Retinal pigment epithelial cell (primary cell): Measurements from ENCODE around the gene IRF5.

ENCODE experiments used
- DNase-seq: peaks from one replicate; pipeline ENCODE4 v3.0.0-alpha.2; 2010; ENCODE audit warnings: low read depth
- H3K4me3 ChIP-seq: 2 replicates; pipeline ENCODE4 v1.5.1; 2011; ENCODE audit warnings: mild to moderate bottlenecking, low read length, control low read depth, moderate library complexity
- CTCF ChIP-seq: conservative IDR thresholded peaks from 2 replicates; pipeline ENCODE4 v1.5.1; 2011; ENCODE audit warnings: low read depth, low read length, control low read depth, inconsistent platforms

The IRF5 gene

GRCh38 chr7:128923411-128923800 lies 14.3 kb upstream of the IRF5 start:
- TF ChIP-seq CTCF, result no peak
- no peak overlapping the region for H3K4me3 ChIP-seq
- DNase-seq, result no peak

- TF ChIP-seq CTCF, result no peak
- no peak overlapping the region for H3K4me3 ChIP-seq
- no peak for DNase-seq
Measured at GRCh38 chr7:128924707-128925588, 12.8 kb upstream of the IRF5 start.

- no peak overlapping the region for H3K4me3 ChIP-seq
- no peak for TF ChIP-seq CTCF
- no peak for DNase-seq
Measured at GRCh38 chr7:128928159-128928813, 9.4 kb upstream of the IRF5 start.

- DNase-seq, result no peak
- no peak overlapping the region for H3K4me3 ChIP-seq
- no peak for TF ChIP-seq CTCF
Measured at GRCh38 chr7:128928882-128929788, 8.6 kb upstream of the IRF5 start.

- no peak overlapping the region for H3K4me3 ChIP-seq
- TF ChIP-seq CTCF, result no peak
- no peak for DNase-seq
Measured at GRCh38 chr7:128931190-128931798, 6.4 kb upstream of the IRF5 start.

GRCh38 chr7:128931965-128932861 lies 5.5 kb upstream of the IRF5 start:
- no peak overlapping the region for H3K4me3 ChIP-seq
- DNase-seq, result no peak

More at GRCh38 chr7:128931965-128932861, 5.5 kb upstream of the IRF5 start:
- no peak for TF ChIP-seq CTCF
